ENCODE measurements around the gene RHBDF1.

GRCh38 chr16:43294-43693 lies 29.1 kb downstream of the RHBDF1 start:
- TF ChIP-seq CTCF (IDR thresholded peaks at IDR 0.05 in 8 of 11, conservative IDR thresholded peaks at IDR 0.05 in 3 of 11) (no peak), POLR2A (IDR thresholded peaks at IDR 0.05) (no peak)
